Measurements from ENCODE around the gene SORCS2.

SORCS2 gene

DNA sequence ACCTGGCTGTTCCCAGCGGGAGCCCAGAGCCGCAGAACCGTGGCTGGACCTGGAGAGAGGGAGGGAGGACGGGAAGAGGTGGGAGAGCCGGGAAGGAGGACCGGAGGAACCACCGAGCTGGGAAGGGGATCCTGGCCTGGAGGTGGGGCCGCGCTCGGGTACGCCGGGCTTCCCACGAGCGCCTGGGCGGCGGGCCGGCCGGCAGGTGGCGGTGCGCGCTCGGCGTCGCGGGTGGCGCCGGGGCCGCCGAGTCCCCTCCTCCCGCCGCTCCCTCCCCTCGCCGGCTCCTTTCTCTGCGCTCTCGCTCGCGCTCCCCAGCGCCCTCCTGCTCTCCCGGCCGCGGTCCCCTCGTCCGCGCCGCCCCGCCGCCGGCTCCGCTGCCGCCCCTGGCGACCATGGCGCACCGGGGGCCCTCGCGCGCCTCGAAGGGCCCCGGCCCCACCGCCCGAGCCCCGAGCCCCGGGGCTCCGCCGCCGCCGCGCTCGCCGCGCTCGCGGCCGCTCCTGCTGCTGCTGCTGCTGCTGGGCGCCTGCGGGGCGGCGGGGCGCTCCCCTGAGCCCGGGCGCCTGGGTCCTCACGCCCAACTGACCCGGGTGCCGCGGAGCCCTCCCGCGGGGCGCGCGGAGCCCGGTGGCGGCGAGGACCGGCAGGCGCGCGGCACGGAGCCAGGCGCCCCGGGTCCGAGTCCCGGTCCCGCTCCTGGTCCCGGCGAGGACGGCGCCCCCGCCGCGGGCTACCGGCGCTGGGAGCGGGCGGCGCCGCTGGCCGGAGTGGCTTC, at the start of gene SORCS2:
SORCS2 (plus strand) TSS at position 287 of the 778 bp plus-strand sequence.
- no peaks in the 10 kb centered on the region for H3K36me3 ChIP-seq (ENCODE audit: control insufficient read depth in 2 of 2, insufficient read depth in 2 of 2, low read length in 2 of 2)
- H3K27me3 ChIP-seq (ENCODE audit: control insufficient read depth in 1 of 2, insufficient read depth in 2 of 2, low read length in 2 of 2) = peaks cover 22 to 31% of the 10 kb centered on the region in 2 donors
- H3K9ac ChIP-seq (ENCODE audit: low read length in 2 of 2) = peak within 1 kb of the TSS in 1 of 2 donors; percentile 21
- no peaks in the 10 kb centered on the region for H3K9me3 ChIP-seq (ENCODE audit: control insufficient read depth in 2 of 2, low read length in 2 of 2)
- peak within 1 kb of the TSS; percentile 53 to 71 for H3K4me3 ChIP-seq (ENCODE audit: low read length in 2 of 2)
- H3K4me1 ChIP-seq (ENCODE audit: control insufficient read depth, insufficient read depth, low read length) = peaks cover 25% of the 10 kb centered on the region
- H3K27ac ChIP-seq (ENCODE audit: low read length) = no peak within 1 kb of the TSS

DNA sequence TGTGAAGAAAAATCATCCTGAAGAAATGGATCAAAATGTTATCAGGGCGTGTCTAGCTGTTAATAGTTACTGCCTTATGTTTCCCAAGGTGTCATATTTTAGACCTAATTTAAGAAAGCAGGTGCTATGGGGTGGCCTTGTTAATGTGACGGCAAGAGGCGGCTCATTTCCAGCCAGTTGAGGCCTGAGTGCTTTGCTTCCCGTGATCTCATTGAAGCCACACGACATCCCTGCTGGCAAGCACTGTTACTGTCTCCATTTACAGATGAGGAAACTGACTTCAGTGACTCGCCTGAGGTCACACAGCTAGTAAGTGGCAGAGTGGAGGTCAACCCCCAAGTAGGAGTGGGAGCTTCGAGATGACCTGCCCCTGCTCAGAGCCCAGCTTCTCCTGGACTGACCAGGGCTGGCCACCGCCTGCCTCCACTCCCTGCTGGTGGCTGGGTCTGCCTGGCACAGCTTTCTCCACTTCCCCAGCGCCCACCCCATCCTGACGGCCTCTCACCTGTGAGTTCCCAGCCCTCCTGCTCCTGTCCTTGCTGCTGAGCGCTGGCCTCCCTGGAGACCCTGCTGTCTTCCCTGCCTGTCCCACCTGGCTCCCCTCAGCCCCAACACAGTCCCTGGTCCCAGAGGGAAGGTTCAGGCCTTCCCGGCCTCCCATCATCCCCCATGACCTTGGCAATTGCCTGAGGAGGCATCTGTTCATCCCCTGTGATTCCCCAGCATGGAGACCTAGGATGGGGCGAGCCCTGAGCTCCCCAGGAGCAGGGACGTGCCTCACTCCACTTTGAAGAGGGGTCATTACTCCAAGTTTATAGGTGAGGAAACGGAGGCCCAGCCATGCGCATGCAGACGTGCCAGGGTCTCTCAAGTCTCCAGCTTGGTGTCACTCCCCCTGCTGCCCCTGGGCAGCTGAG, 47.7 kb upstream of the SORCS2 start:
- H3K36me3 ChIP-seq (ENCODE audit: control insufficient read depth in 2 of 2, insufficient read depth in 2 of 2, low read length in 2 of 2) = no peaks in the 10 kb centered on the region
- no peaks in the 10 kb centered on the region for H3K9me3 ChIP-seq (ENCODE audit: control insufficient read depth in 2 of 2, low read length in 2 of 2)
- no peak overlapping the region for H3K27ac ChIP-seq (ENCODE audit: low read length)
- no peaks in the 10 kb centered on the region for H3K27me3 ChIP-seq (ENCODE audit: control insufficient read depth in 1 of 2, insufficient read depth in 2 of 2, low read length in 2 of 2)
- H3K4me3 ChIP-seq (ENCODE audit: low read length in 2 of 2) = no peak overlapping the region
- H3K9ac ChIP-seq (ENCODE audit: low read length in 2 of 2) = no peak overlapping the region
- no peaks in the 10 kb centered on the region for H3K4me1 ChIP-seq (ENCODE audit: control insufficient read depth, insufficient read depth, low read length)

DNA sequence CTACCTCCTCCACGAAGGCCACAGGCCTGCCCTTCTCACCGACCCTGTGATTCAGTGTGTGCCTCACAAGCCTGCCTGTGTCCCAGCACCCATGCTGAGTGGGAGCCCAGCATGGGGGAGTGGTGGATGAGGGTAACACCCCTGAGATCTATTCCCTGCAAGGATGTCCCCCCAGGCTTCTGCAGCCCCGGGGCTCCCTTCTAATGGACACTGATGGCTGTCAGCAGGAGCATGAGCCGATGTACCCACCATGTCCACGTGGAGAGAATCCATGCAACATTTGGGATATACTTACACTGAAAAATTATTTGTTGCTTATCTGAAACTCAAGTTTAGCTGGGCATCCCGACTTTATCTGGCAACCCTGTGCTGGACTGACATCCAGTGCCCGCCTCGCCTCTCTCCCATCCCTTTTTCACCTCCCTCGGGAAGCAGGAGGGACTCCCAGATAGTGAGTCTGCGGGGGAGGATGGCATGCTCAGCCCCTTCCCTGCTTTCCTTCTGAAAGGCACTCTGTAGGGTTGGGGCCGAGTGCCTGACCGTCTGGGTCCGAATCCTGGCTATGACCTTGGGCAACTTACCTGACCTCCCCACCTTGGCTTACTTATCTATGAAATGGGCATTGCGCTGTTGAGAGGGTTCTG, 46.9 kb upstream of the SORCS2 start:
- Histone ChIP-seq H3K36me3 (ENCODE audit: control insufficient read depth in 2 of 2, insufficient read depth in 2 of 2, low read length in 2 of 2) (no peaks in the 10 kb centered on the region), H3K27ac (ENCODE audit: low read length) (no peak overlapping the region), H3K4me1 (ENCODE audit: control insufficient read depth, insufficient read depth, low read length) (no peaks in the 10 kb centered on the region), H3K27me3 (ENCODE audit: control insufficient read depth in 1 of 2, insufficient read depth in 2 of 2, low read length in 2 of 2) (no peaks in the 10 kb centered on the region), H3K9me3 (ENCODE audit: control insufficient read depth in 2 of 2, low read length in 2 of 2) (no peaks in the 10 kb centered on the region), H3K9ac (ENCODE audit: low read length in 2 of 2) (no peak overlapping the region), H3K4me3 (ENCODE audit: low read length in 2 of 2) (no peak overlapping the region)

DNA sequence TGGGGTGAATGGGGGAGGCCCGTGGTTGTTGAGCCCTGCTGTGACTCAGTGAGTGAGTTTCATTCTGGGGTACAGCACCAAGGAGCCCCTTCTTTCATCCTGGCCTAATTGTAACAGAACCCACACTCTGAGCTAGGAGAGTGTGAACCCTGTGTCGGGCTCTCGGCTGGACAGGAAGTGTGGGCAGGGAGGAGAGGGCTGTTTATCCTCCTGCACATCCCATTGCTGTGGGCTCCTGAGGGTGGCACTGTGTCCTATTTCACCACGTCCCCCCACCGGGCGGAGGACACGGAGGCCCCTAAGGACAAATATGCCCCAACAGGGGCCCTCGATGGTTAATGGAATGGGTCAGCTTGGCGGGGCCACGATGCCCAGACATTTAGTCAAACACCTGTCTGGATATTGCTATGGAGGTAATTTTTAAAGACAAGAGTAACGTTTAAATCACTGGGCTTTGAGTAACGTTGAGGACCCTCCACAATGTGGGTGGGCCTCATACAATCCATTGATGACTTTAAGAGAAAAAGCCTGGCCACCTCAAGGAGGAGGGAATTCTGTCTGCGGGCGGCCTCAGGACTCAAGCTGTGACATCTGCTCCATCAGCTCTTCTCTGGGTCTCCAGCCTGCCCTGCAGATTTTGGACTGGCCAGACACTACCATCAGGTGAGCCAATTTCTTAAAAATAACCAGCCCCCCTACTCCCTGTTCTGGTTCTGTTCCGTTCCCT, 46.1 kb upstream of the SORCS2 start:
- Histone ChIP-seq H3K4me1 (ENCODE audit: control insufficient read depth, insufficient read depth, low read length) (no peaks in the 10 kb centered on the region), H3K36me3 (ENCODE audit: control insufficient read depth in 2 of 2, insufficient read depth in 2 of 2, low read length in 2 of 2) (no peaks in the 10 kb centered on the region), H3K27ac (ENCODE audit: low read length) (no peak overlapping the region), H3K27me3 (ENCODE audit: control insufficient read depth in 1 of 2, insufficient read depth in 2 of 2, low read length in 2 of 2) (no peaks in the 10 kb centered on the region), H3K4me3 (ENCODE audit: low read length in 2 of 2) (no peak overlapping the region), H3K9ac (ENCODE audit: low read length in 2 of 2) (no peak overlapping the region), H3K9me3 (ENCODE audit: control insufficient read depth in 2 of 2, low read length in 2 of 2) (no peaks in the 10 kb centered on the region)

DNA sequence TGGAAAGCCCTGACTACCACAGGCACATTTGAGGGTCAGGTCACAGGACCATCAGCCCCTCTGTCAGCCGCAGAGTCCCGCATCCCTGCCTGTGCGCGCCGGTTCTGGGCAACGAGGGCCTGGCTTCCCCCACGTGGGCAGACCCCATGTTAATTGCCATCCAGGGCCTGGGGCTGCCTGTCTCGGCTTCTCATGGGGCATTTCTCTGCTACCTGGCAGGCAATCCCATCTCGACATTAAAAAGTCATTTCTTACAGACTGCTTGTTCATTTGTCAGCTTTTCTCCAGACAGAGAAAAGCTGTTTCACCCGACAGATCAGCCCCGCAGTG, 45.6 kb upstream of the SORCS2 start:
- H3K9me3 ChIP-seq (ENCODE audit: control insufficient read depth in 2 of 2, low read length in 2 of 2) = no peaks in the 10 kb centered on the region
- H3K36me3 ChIP-seq (ENCODE audit: control insufficient read depth in 2 of 2, insufficient read depth in 2 of 2, low read length in 2 of 2) = no peaks in the 10 kb centered on the region
- H3K9ac ChIP-seq (ENCODE audit: low read length in 2 of 2) = no peak overlapping the region
- H3K27ac ChIP-seq (ENCODE audit: low read length) = no peak overlapping the region
- H3K4me1 ChIP-seq (ENCODE audit: control insufficient read depth, insufficient read depth, low read length) = no peaks in the 10 kb centered on the region
- H3K27me3 ChIP-seq (ENCODE audit: control insufficient read depth in 1 of 2, insufficient read depth in 2 of 2, low read length in 2 of 2) = no peaks in the 10 kb centered on the region
- no peak overlapping the region for H3K4me3 ChIP-seq (ENCODE audit: low read length in 2 of 2)

DNA sequence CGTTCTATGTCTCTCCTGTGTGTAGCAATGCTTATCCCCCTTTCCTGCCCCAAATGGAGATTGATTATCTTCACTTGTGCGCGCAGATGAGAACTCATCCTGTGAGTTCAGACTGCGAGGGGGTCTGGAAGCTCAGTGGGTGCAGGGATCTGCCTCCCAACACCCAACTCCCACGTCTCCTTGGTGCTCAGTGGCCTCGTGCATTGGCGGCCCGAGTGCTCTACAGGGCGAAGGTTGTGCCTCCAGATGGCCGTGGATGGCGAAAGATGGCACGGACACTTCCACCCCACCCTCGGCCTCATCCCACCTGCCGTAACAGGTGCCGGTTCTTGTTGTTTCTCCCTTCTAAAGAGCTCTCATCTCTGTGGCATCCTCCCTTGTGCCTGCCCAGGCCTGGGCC, 45.1 kb upstream of the SORCS2 start:
- no peaks in the 10 kb centered on the region for H3K4me1 ChIP-seq (ENCODE audit: control insufficient read depth, insufficient read depth, low read length)
- no peaks in the 10 kb centered on the region for H3K36me3 ChIP-seq (ENCODE audit: control insufficient read depth in 2 of 2, insufficient read depth in 2 of 2, low read length in 2 of 2)
- H3K9ac ChIP-seq (ENCODE audit: low read length in 2 of 2) = no peak overlapping the region
- H3K27ac ChIP-seq (ENCODE audit: low read length) = no peak overlapping the region
- no peak overlapping the region for H3K4me3 ChIP-seq (ENCODE audit: low read length in 2 of 2)
- H3K27me3 ChIP-seq (ENCODE audit: control insufficient read depth in 1 of 2, insufficient read depth in 2 of 2, low read length in 2 of 2) = no peaks in the 10 kb centered on the region
- no peaks in the 10 kb centered on the region for H3K9me3 ChIP-seq (ENCODE audit: control insufficient read depth in 2 of 2, low read length in 2 of 2)

DNA sequence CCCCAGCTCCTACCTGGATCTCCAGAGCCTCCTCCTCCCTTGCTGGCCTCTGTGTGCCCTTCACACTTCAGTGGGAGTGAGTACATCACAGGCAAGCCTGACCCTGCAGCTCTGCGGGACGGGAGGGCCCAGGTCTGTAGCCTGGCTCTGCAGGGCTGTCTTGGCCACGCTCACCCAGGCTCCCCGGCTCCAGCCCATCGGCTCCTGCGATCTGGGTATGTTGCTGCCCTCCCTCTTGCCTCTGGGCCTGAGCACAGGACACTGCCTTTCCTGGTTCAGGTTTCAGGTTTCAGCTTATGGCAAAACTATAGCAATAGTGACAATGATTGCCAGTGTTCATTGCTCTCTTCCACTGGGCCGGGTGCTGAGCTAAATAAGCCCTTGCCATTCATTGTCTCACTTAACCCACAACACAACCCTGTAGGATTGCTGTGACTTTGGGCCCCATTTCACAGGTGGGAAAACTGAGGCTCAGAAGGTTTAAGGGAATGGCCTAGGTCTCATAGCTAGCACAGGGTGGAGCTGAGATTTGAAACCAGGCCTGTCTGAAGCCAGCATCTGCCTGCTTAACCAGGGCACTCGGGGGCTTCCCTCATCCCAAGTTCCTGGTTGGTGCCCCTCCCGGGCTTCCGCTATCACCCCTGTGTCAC, 44.6 kb upstream of the SORCS2 start:
- H3K4me3 ChIP-seq (ENCODE audit: low read length in 2 of 2) = no peak overlapping the region
- no peak overlapping the region for H3K9ac ChIP-seq (ENCODE audit: low read length in 2 of 2)
- H3K9me3 ChIP-seq (ENCODE audit: control insufficient read depth in 2 of 2, low read length in 2 of 2) = no peaks in the 10 kb centered on the region
- no peaks in the 10 kb centered on the region for H3K4me1 ChIP-seq (ENCODE audit: control insufficient read depth, insufficient read depth, low read length)
- H3K36me3 ChIP-seq (ENCODE audit: control insufficient read depth in 2 of 2, insufficient read depth in 2 of 2, low read length in 2 of 2) = no peaks in the 10 kb centered on the region
- H3K27me3 ChIP-seq (ENCODE audit: control insufficient read depth in 1 of 2, insufficient read depth in 2 of 2, low read length in 2 of 2) = no peaks in the 10 kb centered on the region
- no peak overlapping the region for H3K27ac ChIP-seq (ENCODE audit: low read length)

DNA sequence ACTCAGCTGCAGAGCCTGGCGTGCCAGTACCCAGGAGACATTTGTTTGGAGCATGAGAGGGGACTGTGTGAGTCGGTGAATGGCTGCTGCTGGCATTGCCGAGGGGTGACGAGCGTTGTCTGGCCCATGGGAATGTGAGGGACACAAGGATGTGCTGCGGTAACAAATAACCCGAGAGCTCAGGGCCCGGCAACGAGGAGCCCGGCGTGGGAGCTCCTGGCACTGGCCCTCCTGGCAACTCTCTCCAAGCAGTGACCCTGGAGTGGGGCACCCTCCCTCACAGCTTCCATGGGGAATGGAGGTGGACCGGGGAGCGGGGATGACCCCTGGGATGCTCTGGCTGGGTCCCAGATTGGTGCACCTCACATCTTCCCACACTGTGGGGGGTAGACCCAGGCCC, 44.0 kb upstream of the SORCS2 start:
- H3K9me3 ChIP-seq (ENCODE audit: control insufficient read depth in 2 of 2, low read length in 2 of 2) = no peaks in the 10 kb centered on the region

DNA sequence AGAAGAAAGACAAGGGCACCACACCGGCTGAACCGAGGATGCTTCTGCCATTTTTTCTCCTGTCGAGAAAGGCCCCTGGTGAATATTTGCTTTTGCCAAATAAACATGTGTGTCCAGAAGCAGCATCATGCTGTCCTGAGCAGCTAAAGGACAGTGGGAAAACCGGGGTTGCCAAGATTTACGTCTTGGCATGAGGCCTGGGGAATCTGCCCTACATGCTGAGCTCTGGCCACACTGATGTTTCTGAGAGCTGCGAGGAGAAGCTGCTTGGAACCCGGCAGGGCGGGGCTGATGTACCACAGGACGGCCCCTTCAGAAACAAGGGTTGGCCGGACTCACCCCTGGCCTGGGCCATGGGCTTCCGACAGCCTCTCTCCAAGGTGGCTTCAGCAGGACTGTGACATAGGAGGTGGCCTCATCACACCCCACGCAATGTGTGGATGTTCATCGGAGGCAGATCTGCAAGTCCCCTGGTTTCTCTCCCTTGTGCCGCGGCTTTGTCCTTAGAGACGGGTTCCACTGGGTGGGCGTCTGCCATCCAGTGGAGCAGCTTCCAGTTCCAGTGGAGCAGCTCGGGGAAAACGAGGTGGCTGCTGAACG, 42.2 kb upstream of the SORCS2 start:
- Histone ChIP-seq H3K9me3 (ENCODE audit: control insufficient read depth in 2 of 2, low read length in 2 of 2) (no peaks in the 10 kb centered on the region), H3K4me3 (ENCODE audit: low read length in 2 of 2) (no peak overlapping the region), H3K4me1 (ENCODE audit: control insufficient read depth, insufficient read depth, low read length) (no peaks in the 10 kb centered on the region), H3K27ac (ENCODE audit: low read length) (no peak overlapping the region), H3K27me3 (ENCODE audit: control insufficient read depth in 1 of 2, insufficient read depth in 2 of 2, low read length in 2 of 2) (no peaks in the 10 kb centered on the region), H3K9ac (ENCODE audit: low read length in 2 of 2) (no peak overlapping the region), H3K36me3 (ENCODE audit: control insufficient read depth in 2 of 2, insufficient read depth in 2 of 2, low read length in 2 of 2) (no peaks in the 10 kb centered on the region)

More for the DNA sequence above, 44.0 kb upstream of the SORCS2 start:
- no peak overlapping the region for H3K9ac ChIP-seq (ENCODE audit: low read length in 2 of 2)
- no peaks in the 10 kb centered on the region for H3K27me3 ChIP-seq (ENCODE audit: control insufficient read depth in 1 of 2, insufficient read depth in 2 of 2, low read length in 2 of 2)
- no peaks in the 10 kb centered on the region for H3K36me3 ChIP-seq (ENCODE audit: control insufficient read depth in 2 of 2, insufficient read depth in 2 of 2, low read length in 2 of 2)
- H3K4me3 ChIP-seq (ENCODE audit: low read length in 2 of 2) = no peak overlapping the region
- H3K4me1 ChIP-seq (ENCODE audit: control insufficient read depth, insufficient read depth, low read length) = no peaks in the 10 kb centered on the region
- H3K27ac ChIP-seq (ENCODE audit: low read length) = no peak overlapping the region

Measured in stomach smooth muscle (tissue), 2 donors.